Stomach (tissue), 9 donors: ENCODE data around the gene RAI1. TPM values are rescaled to one million over a fixed set of nuclear protein-coding genes. Genes with fewer than 3 reads are reported as not detected.

ENCODE experiments used
- DNase-seq, 2 donors: peaks; one replicate each; pipeline versions ENCODE4 v3.0.0 to v3.0.0-alpha.2; 2013 to 2019
- H3K27ac ChIP-seq, 5 donors: fragments of 200-600 bp in 4 of 5; sonication (generic) in 4 of 5; one replicate each; pipeline ENCODE4 v1.5.1; 2013 to 2019; ENCODE audit warnings: mild to moderate bottlenecking in 1 of 5, moderate library complexity in 1 of 5
- H3K27me3 ChIP-seq, 3 donors: fragments of 200-600 bp; sonication (generic); one replicate each; pipeline ENCODE4 v1.5.1; 2017 to 2019; ENCODE audit warnings: mixed run types in 1 of 3
- H3K36me3 ChIP-seq, 4 donors: fragments of 200-600 bp; sonication (generic); 1 replicate in 3 of 4; 2 replicates in 1 of 4; pipeline ENCODE4 v1.5.1; 2016 to 2019
- H3K4me1 ChIP-seq, 4 donors: fragments of 200-600 bp; sonication (generic); one replicate each; pipeline ENCODE4 v1.5.1; 2016 to 2019
- H3K4me3 ChIP-seq, 4 donors: fragments of 200-600 bp; sonication (generic) in 3 of 4; one replicate each; pipeline ENCODE4 v1.5.1; 2016 to 2019; ENCODE audit warnings: mild to moderate bottlenecking in 1 of 4
- H3K9me3 ChIP-seq, 4 donors: fragments of 200-600 bp; sonication (generic); one replicate each; pipeline ENCODE4 v1.5.1; 2016 to 2019
- CTCF ChIP-seq, 7 experiments: fragments of 450-650 bp in 4 of 7; fragments of 200-600 bp in 3 of 7; sonication (generic) in 3 of 7; IDR thresholded peaks; one replicate each; pipeline ENCODE4 v1.5.1; 2016 to 2019; ENCODE audit warnings: antibody characterized with exemption in 7 of 7, control low read depth in 2 of 7, mild to moderate bottlenecking in 1 of 7
- EP300 ChIP-seq: sonication (generic); formaldehyde crosslinking; IDR thresholded peaks from one replicate; pipeline ENCODE4 v1.6.1; 2017; ENCODE audit warnings: antibody characterized with exemption
- POLR2A ChIP-seq, 4 donors: fragments of 450-650 bp; IDR thresholded peaks; one replicate each; pipeline ENCODE4 v1.6.1; 2016; ENCODE audit warnings: antibody characterized with exemption in 4 of 4, control low read depth in 2 of 4, mild to moderate bottlenecking in 1 of 4, moderate library complexity in 1 of 4
- POLR2AphosphoS5 ChIP-seq, 3 donors: sonication (generic); formaldehyde crosslinking; IDR thresholded peaks; one replicate each; pipeline ENCODE4 v1.6.1; 2016; ENCODE audit warnings: antibody characterized with exemption in 3 of 3
- WGBS, 5 donors: extraction: QIAGEN DNeasy Blood & Tissue Kit in 3 of 5; methylation state at CpG; one replicate each; pipeline versions ENCODE4 v1.1.5 to v1.1.7; 2013 to 2018; 5-methylcytosine and 5-hydroxymethylcytosine counted together
- intact Hi-C: fragments of 100-400 bp; cut with DNase I; formaldehyde crosslinking; loops from one replicate; pipeline ENCODE4 v1.15.1; 2023; ENCODE audit warnings: low total_unique reads
- polyA plus RNA-seq, 3 donors: library from polyadenylated mRNA; stranded (reverse); fragments of 200-250 nt; gene quantifications; one replicate each; pipeline ENCODE4 v1.2.3, GENCODE V29; 2013
- total RNA-seq, 5 donors: library from RNA; depleted of rRNA; stranded (reverse); fragments of >200 nt; gene quantifications; one replicate each; pipeline versions ENCODE4 v1.1.0 to v1.2.3, GENCODE V29; 2014 to 2016
- donor health status: healthy with polysubstance abuse.
- donor health status: Bipolar disorder and iron deficiency.
- donor health status: healthy.

RAI1 gene
- total and polyA plus RNA-seq, 8 donors: 4.6 to 94.5 (median 28.3) TPM

- TF ChIP-seq EP300 (no peak), POLR2A (IDR thresholded peaks at IDR 0.05) (no peak), POLR2AphosphoS5 (IDR thresholded peaks at IDR 0.05) (no peak), CTCF (IDR thresholded peaks at IDR 0.05) (no peak)
- H3K27ac ChIP-seq: no peak overlapping the region
- no peaks in the 10 kb centered on the region for H3K9me3 ChIP-seq
- no peak overlapping the region for H3K4me3 ChIP-seq
- WGBS, 5 donors: 87 to 100% (median 92%) methylated on average over 5 to 8 of the region's 8 CpGs
- peaks cover 0 to 35% (median 24%) of the 10 kb centered on the region in 4 donors for H3K36me3 ChIP-seq
- no peak for DNase-seq
- H3K27me3 ChIP-seq: no peaks in the 10 kb centered on the region
- H3K4me1 ChIP-seq: peaks cover 26 to 50% (median 38%) of the 10 kb centered on the region in 4 donors
- intact Hi-C loops: no loop called here
Measured at GRCh38 chr17:17846645-17847044, 165.4 kb downstream of the RAI1 start.

- intact Hi-C loops: no loop called here
- Histone ChIP-seq H3K4me1 (peaks cover 27 to 45% (median 36%) of the 10 kb centered on the region in 4 donors), H3K27ac (peak overlapping the region in 1 of 5 donors; percentile 79), H3K36me3 (peaks cover 0 to 35% (median 25%) of the 10 kb centered on the region in 4 donors), H3K27me3 (no peaks in the 10 kb centered on the region), H3K9me3 (no peaks in the 10 kb centered on the region), H3K4me3 (no peak overlapping the region)
- TF ChIP-seq CTCF (IDR thresholded peaks at IDR 0.05) (no peak), POLR2AphosphoS5 (IDR thresholded peaks at IDR 0.05) (no peak)
- 64 to 80% (median 71%) methylated on average over 14 to 17 of the region's 17 CpGs for WGBS, 5 donors
- DNase-seq: peak in 1 of 2 donors; percentile 50
Measured at GRCh38 chr17:17847118-17847689, 165.9 kb downstream of the RAI1 start.

GRCh38 chr17:17847726-17848125 lies 166.5 kb downstream of the RAI1 start:
- intact Hi-C loops: no loop called here
- Histone ChIP-seq H3K36me3 (peaks cover 0 to 35% (median 26%) of the 10 kb centered on the region in 4 donors), H3K4me3 (no peak overlapping the region), H3K4me1 (peaks cover 27 to 40% (median 33%) of the 10 kb centered on the region in 4 donors), H3K9me3 (no peaks in the 10 kb centered on the region), H3K27ac (peak overlapping the region in 2 of 5 donors; percentile 79), H3K27me3 (no peaks in the 10 kb centered on the region)
- TF ChIP-seq EP300 (no peak), CTCF (IDR thresholded peaks at IDR 0.05) (no peak)
- whole genome bisulfite sequencing, 5 donors: 87 to 94% (median 92%) methylated on average over 4 to 5 of the region's 5 CpGs
- no peak for DNase-seq

GRCh38 chr17:17848311-17849082 lies 167.2 kb downstream of the RAI1 start:
- no peaks in the 10 kb centered on the region for H3K27me3 ChIP-seq
- intact Hi-C loops: no loop called here
- no peak overlapping the region for H3K4me3 ChIP-seq
- H3K27ac ChIP-seq: peak overlapping the region in 3 of 5 donors; percentile 79
- no peak for TF ChIP-seq POLR2A (IDR thresholded peaks at IDR 0.05)
- TF ChIP-seq POLR2AphosphoS5 (IDR thresholded peaks at IDR 0.05): no peak
- TF ChIP-seq CTCF (IDR thresholded peaks at IDR 0.05): no peak
- no peak for TF ChIP-seq EP300
- peaks cover 27 to 43% (median 35%) of the 10 kb centered on the region in 4 donors for H3K4me1 ChIP-seq
- DNase-seq: no peak
- no peaks in the 10 kb centered on the region for H3K9me3 ChIP-seq
- H3K36me3 ChIP-seq: peaks cover 0 to 35% (median 26%) of the 10 kb centered on the region in 4 donors
- 78 to 90% (median 82%) methylated on average over 9 to 10 of the region's 10 CpGs for WGBS, 5 donors
